ENCODE data around the gene AAGAB.

The AAGAB gene

DNA sequence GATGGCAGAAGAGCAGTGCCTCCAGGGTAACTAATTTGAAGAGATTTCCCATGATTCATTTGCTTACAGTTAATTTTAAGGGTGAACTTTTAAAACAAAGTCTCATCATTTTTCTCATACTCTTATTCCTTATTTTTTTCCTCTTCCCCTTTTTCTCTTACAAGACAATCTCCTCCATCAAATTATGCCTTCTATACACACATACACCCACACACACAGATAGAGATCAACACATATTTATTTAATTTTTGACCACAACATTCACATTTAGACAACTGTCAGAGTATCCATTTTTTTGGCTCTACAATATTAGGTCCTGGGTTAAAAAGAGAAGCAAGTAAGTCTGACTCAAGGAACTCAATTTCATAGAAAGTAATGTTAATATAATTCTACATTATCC is 37.6 kb downstream of the AAGAB start:
- no peak overlapping the region for H3K27ac ChIP-seq (ENCODE audit: low read depth, low read length)
- no peaks in the 10 kb centered on the region for H3K27me3 ChIP-seq (ENCODE audit: control insufficient read depth in 5 of 5, insufficient read depth in 4 of 5, low read length in 5 of 5)
- peaks cover 0 to 12% (median 0%) of the 10 kb centered on the region in 5 donors for H3K36me3 ChIP-seq (ENCODE audit: control insufficient read depth in 5 of 5, insufficient read depth in 5 of 5, low read length in 5 of 5)
- no peaks in the 10 kb centered on the region for H3K9me3 ChIP-seq (ENCODE audit: control insufficient read depth in 5 of 5, low read length in 5 of 5)
- H3K9ac ChIP-seq (ENCODE audit: low read length in 5 of 5) = no peak overlapping the region
- H3K4me3 ChIP-seq (ENCODE audit: low read depth in 1 of 5, low read length in 5 of 5) = no peak overlapping the region
- H3K4me1 ChIP-seq (ENCODE audit: control insufficient read depth in 5 of 5, insufficient read depth in 5 of 5, low read length in 5 of 5) = no peaks in the 10 kb centered on the region

DNA sequence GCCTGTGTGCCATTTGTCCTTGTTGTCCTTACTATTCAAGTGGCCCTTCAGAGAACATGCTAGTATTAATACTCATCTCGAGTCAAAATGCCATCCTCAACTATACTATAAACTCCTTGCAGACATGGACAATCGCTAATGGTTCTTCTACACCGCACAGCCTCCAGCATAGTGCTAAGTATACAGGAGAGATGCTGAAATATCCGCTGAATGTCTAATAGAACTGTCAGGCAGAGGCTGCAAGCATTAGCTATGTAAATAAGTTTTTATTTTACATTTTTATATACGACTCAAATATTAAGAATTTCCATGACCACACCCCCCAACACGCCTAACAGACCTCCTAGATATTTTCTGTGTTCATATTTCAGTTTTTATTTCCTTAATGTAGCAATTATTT is 39.4 kb downstream of the AAGAB start:
- Histone ChIP-seq H3K27me3 (ENCODE audit: control insufficient read depth in 5 of 5, insufficient read depth in 4 of 5, low read length in 5 of 5) (no peaks in the 10 kb centered on the region), H3K9me3 (ENCODE audit: control insufficient read depth in 5 of 5, low read length in 5 of 5) (no peaks in the 10 kb centered on the region), H3K36me3 (ENCODE audit: control insufficient read depth in 5 of 5, insufficient read depth in 5 of 5, low read length in 5 of 5) (peaks cover 0 to 10% (median 0%) of the 10 kb centered on the region in 5 donors), H3K27ac (ENCODE audit: low read depth, low read length) (no peak overlapping the region), H3K4me3 (ENCODE audit: low read depth in 1 of 5, low read length in 5 of 5) (no peak overlapping the region), H3K4me1 (ENCODE audit: control insufficient read depth in 5 of 5, insufficient read depth in 5 of 5, low read length in 5 of 5) (no peaks in the 10 kb centered on the region), H3K9ac (ENCODE audit: low read length in 5 of 5) (no peak overlapping the region)

- peaks cover 0 to 16% (median 4%) of the 10 kb centered on the region in 5 donors for H3K36me3 ChIP-seq (ENCODE audit: control insufficient read depth in 5 of 5, insufficient read depth in 5 of 5, low read length in 5 of 5)
- no peak overlapping the region for H3K9ac ChIP-seq (ENCODE audit: low read length in 5 of 5)
- no peaks in the 10 kb centered on the region for H3K9me3 ChIP-seq (ENCODE audit: control insufficient read depth in 5 of 5, low read length in 5 of 5)
- no peaks in the 10 kb centered on the region for H3K4me1 ChIP-seq (ENCODE audit: control insufficient read depth in 5 of 5, insufficient read depth in 5 of 5, low read length in 5 of 5)
- H3K27ac ChIP-seq (ENCODE audit: low read depth, low read length) = no peak overlapping the region
- no peak overlapping the region for H3K4me3 ChIP-seq (ENCODE audit: low read depth in 1 of 5, low read length in 5 of 5)
- H3K27me3 ChIP-seq (ENCODE audit: control insufficient read depth in 5 of 5, insufficient read depth in 4 of 5, low read length in 5 of 5) = no peaks in the 10 kb centered on the region
Measured at GRCh38 chr15:67212684-67213367, 41.6 kb downstream of the AAGAB start.

DNA sequence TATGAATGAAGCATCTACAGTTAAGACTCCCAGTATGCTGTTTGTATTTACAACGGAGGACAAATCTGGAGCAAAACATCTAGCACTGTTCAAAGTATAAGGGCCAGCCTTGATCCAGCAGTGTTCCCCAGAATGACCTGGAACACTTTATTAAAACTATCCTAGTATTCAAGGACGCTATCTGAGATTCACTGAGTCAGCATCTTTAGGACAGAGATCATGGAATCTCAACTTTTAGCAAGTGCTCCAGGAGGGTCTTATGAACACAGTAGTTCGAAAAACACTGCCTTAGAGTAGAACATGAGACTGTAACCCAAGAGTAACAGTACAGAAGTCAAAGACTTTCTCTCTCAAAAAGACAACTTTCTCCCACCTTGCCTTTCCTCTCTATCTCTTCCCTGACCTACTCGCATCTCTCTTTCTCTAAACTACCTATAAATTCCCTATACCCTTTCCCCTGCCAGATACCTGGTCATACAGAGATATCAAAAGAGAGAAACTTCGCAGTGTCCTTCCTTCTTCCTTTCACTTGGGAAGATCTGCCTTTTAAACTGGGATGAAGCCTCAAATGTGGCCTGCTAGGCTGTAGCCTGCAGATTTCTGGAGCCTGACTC is 43.8 kb downstream of the AAGAB start:
- no peaks in the 10 kb centered on the region for H3K9me3 ChIP-seq (ENCODE audit: control insufficient read depth in 5 of 5, low read length in 5 of 5)

DNA sequence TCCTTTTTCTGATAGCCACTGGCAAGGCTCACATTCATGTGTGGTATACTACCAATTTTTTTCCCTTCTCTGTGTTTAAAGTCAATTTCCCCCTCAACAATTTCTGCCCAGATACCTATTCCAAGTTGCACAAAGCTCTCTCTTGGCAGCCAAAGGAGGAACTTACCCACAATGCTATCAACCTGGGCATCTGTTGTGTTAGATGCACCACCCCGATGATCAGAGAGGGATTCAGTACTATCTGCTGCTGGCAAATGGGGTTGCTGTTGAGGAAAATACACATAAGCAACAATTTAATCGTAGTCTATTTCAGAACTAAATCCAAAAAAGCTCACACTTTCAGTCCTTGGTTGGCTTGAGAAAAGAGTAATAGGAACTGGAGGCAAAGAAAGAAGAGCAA is 46.1 kb downstream of the AAGAB start:
- H3K4me1 ChIP-seq (ENCODE audit: control insufficient read depth in 5 of 5, insufficient read depth in 5 of 5, low read length in 5 of 5) = no peaks in the 10 kb centered on the region
- H3K27me3 ChIP-seq (ENCODE audit: control insufficient read depth in 5 of 5, insufficient read depth in 4 of 5, low read length in 5 of 5) = no peaks in the 10 kb centered on the region
- H3K4me3 ChIP-seq (ENCODE audit: low read depth in 1 of 5, low read length in 5 of 5) = no peak overlapping the region
- H3K36me3 ChIP-seq (ENCODE audit: control insufficient read depth in 5 of 5, insufficient read depth in 5 of 5, low read length in 5 of 5) = peaks cover 2 to 32% (median 4%) of the 10 kb centered on the region in 5 donors
- H3K9ac ChIP-seq (ENCODE audit: low read length in 5 of 5) = no peak overlapping the region
- H3K9me3 ChIP-seq (ENCODE audit: control insufficient read depth in 5 of 5, low read length in 5 of 5) = no peaks in the 10 kb centered on the region
- no peak overlapping the region for H3K27ac ChIP-seq (ENCODE audit: low read depth, low read length)

More for the DNA sequence above, 43.8 kb downstream of the AAGAB start:
- H3K9ac ChIP-seq (ENCODE audit: low read length in 5 of 5) = no peak overlapping the region
- no peak overlapping the region for H3K4me3 ChIP-seq (ENCODE audit: low read depth in 1 of 5, low read length in 5 of 5)
- peaks cover 0 to 21% (median 4%) of the 10 kb centered on the region in 5 donors for H3K36me3 ChIP-seq (ENCODE audit: control insufficient read depth in 5 of 5, insufficient read depth in 5 of 5, low read length in 5 of 5)
- no peaks in the 10 kb centered on the region for H3K27me3 ChIP-seq (ENCODE audit: control insufficient read depth in 5 of 5, insufficient read depth in 4 of 5, low read length in 5 of 5)
- H3K4me1 ChIP-seq (ENCODE audit: control insufficient read depth in 5 of 5, insufficient read depth in 5 of 5, low read length in 5 of 5) = no peaks in the 10 kb centered on the region
- H3K27ac ChIP-seq (ENCODE audit: low read depth, low read length) = no peak overlapping the region

DNA sequence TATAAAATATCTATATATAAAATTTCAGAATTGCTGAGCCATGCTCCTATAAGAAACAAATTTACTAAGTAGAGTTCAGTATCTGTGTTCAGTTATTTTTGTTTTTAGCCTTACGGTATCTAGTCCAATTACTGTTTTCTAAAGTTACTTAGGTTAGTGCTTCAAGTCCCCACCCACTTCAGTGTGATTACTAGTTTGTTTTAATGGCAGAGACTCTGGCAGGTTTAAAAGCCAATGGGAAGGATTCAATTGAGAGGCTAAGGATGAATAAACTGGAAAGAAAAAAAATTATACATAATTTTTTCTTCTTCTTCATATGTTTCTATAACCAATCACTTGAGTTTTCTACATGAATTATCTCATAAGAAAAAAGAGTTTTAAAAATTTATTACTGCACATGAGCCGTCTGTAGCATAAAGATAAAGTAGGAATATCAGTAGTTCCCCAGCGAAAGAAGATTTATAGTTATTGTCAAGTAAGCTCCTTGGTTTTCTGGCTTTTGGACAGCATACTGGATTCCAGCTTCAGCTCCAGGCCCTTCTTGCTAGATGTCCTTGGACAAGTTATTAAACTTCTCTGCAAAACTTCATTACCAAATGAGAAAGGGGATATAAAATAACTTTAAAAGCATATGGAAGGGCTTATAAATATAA is 46.8 kb downstream of the AAGAB start:
- Histone ChIP-seq H3K4me3 (ENCODE audit: low read depth in 1 of 5, low read length in 5 of 5) (no peak overlapping the region), H3K27ac (ENCODE audit: low read depth, low read length) (no peak overlapping the region), H3K4me1 (ENCODE audit: control insufficient read depth in 5 of 5, insufficient read depth in 5 of 5, low read length in 5 of 5) (no peaks in the 10 kb centered on the region), H3K36me3 (ENCODE audit: control insufficient read depth in 5 of 5, insufficient read depth in 5 of 5, low read length in 5 of 5) (peaks cover 2 to 34% (median 4%) of the 10 kb centered on the region in 5 donors), H3K27me3 (ENCODE audit: control insufficient read depth in 5 of 5, insufficient read depth in 4 of 5, low read length in 5 of 5) (no peaks in the 10 kb centered on the region), H3K9ac (ENCODE audit: low read length in 5 of 5) (no peak overlapping the region), H3K9me3 (ENCODE audit: control insufficient read depth in 5 of 5, low read length in 5 of 5) (no peaks in the 10 kb centered on the region)

DNA sequence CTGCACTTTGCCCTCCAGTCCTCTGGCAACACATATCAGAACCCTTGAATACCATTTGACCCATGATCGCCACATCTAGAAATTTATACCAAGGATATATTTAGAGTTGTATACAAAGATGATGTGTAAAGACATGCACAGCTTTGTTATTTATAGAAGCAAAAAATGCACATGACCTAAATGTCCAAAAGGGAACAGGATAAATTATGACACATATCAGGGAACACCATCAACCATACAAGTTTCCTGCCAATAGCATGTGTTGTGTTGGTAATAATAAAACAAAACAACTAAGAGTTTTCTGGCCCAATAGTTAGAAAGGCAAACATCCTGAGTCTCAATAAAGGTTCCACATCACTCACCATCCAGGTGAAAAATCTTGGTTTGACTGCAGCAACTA is 51.5 kb downstream of the AAGAB start:
- no peak overlapping the region for H3K9ac ChIP-seq (ENCODE audit: low read length in 5 of 5)
- no peaks in the 10 kb centered on the region for H3K27me3 ChIP-seq (ENCODE audit: control insufficient read depth in 5 of 5, insufficient read depth in 4 of 5, low read length in 5 of 5)
- H3K4me1 ChIP-seq (ENCODE audit: control insufficient read depth in 5 of 5, insufficient read depth in 5 of 5, low read length in 5 of 5) = peaks cover 0 to 17% (median 14%) of the 10 kb centered on the region in 5 donors
- H3K9me3 ChIP-seq (ENCODE audit: control insufficient read depth in 5 of 5, low read length in 5 of 5) = no peaks in the 10 kb centered on the region
- H3K4me3 ChIP-seq (ENCODE audit: low read depth in 1 of 5, low read length in 5 of 5) = no peak overlapping the region
- H3K27ac ChIP-seq (ENCODE audit: low read depth, low read length) = no peak overlapping the region
- peaks cover 3 to 28% (median 10%) of the 10 kb centered on the region in 5 donors for H3K36me3 ChIP-seq (ENCODE audit: control insufficient read depth in 5 of 5, insufficient read depth in 5 of 5, low read length in 5 of 5)

- H3K9ac ChIP-seq (ENCODE audit: low read length in 5 of 5) = no peak overlapping the region
- peaks cover 2 to 23% (median 10%) of the 10 kb centered on the region in 5 donors for H3K36me3 ChIP-seq (ENCODE audit: control insufficient read depth in 5 of 5, insufficient read depth in 5 of 5, low read length in 5 of 5)
- H3K9me3 ChIP-seq (ENCODE audit: control insufficient read depth in 5 of 5, low read length in 5 of 5) = no peaks in the 10 kb centered on the region
- no peaks in the 10 kb centered on the region for H3K27me3 ChIP-seq (ENCODE audit: control insufficient read depth in 5 of 5, insufficient read depth in 4 of 5, low read length in 5 of 5)
- H3K27ac ChIP-seq (ENCODE audit: low read depth, low read length) = no peak overlapping the region
- no peak overlapping the region for H3K4me3 ChIP-seq (ENCODE audit: low read depth in 1 of 5, low read length in 5 of 5)
- peaks cover 2 to 22% (median 14%) of the 10 kb centered on the region in 5 donors for H3K4me1 ChIP-seq (ENCODE audit: control insufficient read depth in 5 of 5, insufficient read depth in 5 of 5, low read length in 5 of 5)
Measured at GRCh38 chr15:67202091-67202490, 52.4 kb downstream of the AAGAB start.

- peaks cover 6 to 26% (median 14%) of the 10 kb centered on the region in 5 donors for H3K4me1 ChIP-seq (ENCODE audit: control insufficient read depth in 5 of 5, insufficient read depth in 5 of 5, low read length in 5 of 5)
- H3K36me3 ChIP-seq (ENCODE audit: control insufficient read depth in 5 of 5, insufficient read depth in 5 of 5, low read length in 5 of 5) = peaks cover 2 to 23% (median 10%) of the 10 kb centered on the region in 5 donors
- no peak overlapping the region for H3K4me3 ChIP-seq (ENCODE audit: low read depth in 1 of 5, low read length in 5 of 5)
- no peaks in the 10 kb centered on the region for H3K9me3 ChIP-seq (ENCODE audit: control insufficient read depth in 5 of 5, low read length in 5 of 5)
- no peaks in the 10 kb centered on the region for H3K27me3 ChIP-seq (ENCODE audit: control insufficient read depth in 5 of 5, insufficient read depth in 4 of 5, low read length in 5 of 5)
- H3K27ac ChIP-seq (ENCODE audit: low read depth, low read length) = peak overlapping the region; percentile 84
- no peak overlapping the region for H3K9ac ChIP-seq (ENCODE audit: low read length in 5 of 5)
Measured at GRCh38 chr15:67201136-67201535, 53.3 kb downstream of the AAGAB start.

Data from subcutaneous abdominal adipose tissue (tissue), 5 donors.